HG03175 (cell line): ENCODE data around the gene CLASP1.
"Not testable (repeated sequence)": the region's sequence is repeated elsewhere in the genome, so short reads cannot be mapped to it uniquely, and the experiment has no call there.

ENCODE experiments used
- ATAC-seq: cut with Tn5 transposase; IDR thresholded peaks from one replicate; pipeline ENCODE4 v1.9.1; 2021; ENCODE audit warnings: mild to moderate bottlenecking, moderate library complexity; ENCODE audit not compliant: unreplicated experiment

The CLASP1 gene

DNA sequence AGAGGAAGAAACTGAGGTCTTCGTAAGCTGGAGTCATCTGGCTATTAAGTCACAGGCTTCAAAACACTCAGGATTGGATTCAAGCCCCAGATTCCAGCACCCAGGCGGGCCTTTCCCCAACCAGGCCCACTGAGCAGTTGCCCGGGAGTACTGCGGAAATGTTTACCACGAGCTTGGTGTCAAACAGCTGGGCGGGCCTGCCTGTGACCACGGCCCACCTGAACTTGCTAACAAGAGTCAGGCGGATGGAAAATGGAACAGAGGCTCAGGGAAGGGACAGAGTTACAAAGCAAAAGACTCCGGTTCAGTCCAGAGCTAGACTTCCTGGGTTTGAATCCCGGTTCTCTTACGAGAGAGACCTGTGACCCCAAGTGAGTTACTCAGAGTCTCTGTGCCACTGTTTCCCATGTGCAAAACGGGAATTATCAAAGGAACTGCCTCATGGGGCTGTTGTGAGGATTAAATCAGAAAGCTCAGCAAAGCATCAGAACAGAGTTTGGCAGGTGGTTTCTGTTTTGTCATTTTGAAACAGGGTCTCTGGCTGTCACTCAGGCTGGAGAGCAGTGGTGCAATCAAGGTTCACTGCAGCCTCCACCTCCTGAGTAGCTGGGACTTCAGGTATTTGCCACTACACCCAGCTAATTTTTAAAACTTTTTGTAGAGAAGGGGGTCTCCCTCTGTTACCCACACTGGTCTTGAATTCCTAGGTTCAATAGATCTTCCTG, 315.3 kb downstream of the CLASP1 start:
- ATAC-seq: peak; percentile 72

DNA sequence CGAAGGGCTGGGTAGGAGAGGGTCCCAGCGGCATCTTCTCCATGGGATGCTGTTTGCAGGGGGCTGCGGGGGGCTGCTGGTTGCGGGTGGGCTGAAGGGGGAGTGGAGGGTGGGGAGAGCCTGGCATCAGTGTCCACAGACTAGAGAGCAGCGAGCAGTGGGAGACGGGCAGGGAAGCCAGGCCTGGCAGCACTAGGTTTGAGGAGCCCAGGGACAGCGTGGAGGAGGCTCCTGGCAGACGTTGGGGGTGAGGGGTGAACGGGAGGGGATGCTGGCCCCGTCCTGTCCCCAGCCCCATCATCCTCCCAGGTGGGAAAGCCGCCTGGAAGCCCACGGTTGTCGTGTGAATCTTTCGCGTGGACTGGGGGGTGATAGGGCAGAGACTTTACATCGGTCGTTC, 316.0 kb downstream of the CLASP1 start:
- ATAC-seq: no peak

DNA sequence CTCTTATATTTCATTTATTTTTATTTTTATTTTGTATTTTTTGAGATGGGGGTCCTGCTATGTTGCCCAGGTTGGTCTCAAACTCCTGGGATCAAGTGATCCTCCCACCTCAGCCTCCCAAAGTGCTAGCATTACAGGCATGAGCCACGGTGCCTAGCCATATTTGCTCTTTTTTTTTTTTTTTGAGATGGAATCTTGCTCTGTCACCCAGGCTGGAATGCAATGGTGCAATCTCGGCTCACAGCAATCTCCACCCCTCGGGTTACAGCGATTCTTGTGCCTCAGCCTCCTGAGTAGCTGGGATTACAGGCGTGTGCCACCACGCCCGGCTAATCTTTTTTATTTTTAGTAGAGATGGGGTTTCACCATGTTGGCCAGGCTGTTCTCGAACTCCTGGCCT, 317.9 kb downstream of the CLASP1 start:
- not testable (repeated sequence) for ATAC-seq

DNA sequence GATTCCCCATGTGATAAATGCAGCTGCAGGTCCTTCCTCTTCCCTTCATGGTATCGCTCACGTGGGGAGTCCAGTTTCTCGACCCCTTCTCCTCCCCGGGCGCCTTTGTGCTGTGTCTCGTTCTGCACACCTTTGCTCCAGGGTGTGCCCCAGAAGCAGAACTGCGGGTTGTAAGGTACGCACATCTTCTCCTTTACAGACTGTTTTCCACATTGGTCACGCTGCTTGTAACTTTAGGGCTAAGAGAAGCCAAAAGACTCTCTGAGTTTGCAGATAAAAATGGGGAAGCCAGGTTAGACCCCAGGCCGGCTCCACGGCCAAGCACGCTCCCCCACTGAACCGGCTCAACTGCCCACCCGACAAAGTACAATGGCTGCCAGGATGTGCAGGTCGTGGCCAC, 318.3 kb downstream of the CLASP1 start:
- ATAC-seq: no peak

DNA sequence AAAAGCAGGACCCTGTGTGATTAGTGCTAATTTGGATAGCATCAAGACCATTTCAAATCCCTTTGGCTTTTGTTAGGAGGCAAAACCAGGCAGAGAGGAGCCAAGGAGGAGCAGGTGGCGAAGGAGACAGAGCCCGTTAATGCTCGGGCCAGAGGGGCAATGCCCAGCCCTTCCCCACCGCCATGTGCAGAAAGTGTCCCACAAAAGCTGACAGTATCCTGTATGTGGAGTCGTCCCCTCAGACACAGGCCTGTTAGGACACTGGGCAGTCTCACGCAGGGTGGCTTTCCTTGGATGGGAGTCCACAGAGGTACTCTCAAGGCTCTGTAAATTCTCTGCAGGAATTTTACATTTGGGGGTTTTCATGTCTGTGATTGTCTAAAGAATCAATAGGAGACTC, 319.5 kb downstream of the CLASP1 start:
- ATAC-seq: no peak

DNA sequence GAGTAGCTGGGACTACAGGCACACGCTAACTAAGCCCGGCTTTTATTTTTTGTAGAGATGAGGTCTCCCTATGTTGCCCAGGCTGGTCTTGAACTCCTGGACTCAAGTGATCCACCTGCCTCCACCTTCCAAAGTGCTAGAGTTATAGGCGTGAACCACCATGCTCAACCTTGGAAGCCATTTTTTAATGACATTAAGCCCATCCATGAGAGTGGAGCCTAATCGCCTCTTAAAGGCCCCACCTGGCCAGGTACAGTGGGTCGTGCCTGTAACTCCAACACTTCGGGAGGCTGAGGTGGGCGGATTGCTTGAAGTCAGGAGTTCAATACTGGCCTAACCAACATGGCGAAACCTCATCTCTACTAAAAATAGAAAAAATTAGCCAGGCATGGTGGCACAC, 322.6 kb downstream of the CLASP1 start:
- ATAC-seq: no peak

DNA sequence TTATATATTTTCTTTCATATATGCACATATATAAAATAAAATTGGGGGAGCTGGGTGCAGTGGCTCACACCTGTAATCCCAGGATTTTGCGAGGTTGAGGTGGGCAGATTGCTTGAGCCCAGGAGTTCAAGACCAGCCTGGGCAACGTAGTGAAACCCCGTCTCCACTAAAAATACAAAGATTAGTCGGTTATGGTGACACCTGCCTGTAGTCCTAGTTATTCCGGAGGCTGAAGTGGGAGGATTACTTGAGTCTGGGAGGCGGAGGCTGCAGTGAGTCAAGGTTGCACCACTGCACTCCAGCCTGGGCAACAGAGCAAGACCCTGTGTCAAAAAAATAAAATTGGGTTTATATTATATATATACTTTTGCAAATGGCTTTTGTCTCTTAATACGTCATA, 324.7 kb downstream of the CLASP1 start:
- ATAC-seq: no peak

DNA sequence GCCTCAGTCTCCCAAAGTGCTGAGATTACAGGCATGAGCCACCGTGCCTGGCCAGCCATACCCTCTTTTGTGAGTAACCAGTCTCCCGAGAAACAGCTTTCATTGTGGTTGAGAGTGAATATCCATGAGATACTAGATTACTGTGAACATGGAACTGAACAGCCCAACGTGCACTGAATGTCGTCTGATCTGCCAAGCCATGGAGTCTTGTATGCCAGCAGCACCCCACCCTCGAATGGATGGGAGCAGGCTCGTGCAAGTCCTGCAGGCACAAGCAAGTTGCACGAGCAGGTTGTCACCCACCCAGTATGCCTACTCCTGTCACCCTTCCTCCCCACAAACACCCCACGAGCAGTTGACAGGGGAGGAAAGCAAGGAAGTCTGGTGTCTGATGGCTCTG, 327.8 kb downstream of the CLASP1 start:
- no peak for ATAC-seq

DNA sequence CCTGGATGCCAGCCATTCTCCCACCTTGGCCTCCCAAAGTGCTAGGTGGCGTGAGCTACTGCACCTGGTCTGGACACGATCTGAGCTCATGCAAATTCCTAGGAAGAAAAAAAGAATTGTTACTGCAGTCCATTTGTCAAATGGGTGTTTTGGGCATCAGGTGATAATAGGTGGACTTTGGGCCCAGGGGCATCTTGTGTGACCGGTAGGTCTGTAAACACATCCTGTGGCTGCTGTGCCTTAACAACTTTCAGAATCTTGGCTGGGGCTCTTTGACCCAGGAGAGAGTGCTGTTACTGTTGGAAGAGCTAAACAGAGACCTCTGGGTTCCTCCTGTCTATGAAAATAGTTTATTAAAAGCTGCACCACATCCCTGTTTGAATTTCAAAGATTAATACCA, 329.3 kb downstream of the CLASP1 start:
- no peak for ATAC-seq

DNA sequence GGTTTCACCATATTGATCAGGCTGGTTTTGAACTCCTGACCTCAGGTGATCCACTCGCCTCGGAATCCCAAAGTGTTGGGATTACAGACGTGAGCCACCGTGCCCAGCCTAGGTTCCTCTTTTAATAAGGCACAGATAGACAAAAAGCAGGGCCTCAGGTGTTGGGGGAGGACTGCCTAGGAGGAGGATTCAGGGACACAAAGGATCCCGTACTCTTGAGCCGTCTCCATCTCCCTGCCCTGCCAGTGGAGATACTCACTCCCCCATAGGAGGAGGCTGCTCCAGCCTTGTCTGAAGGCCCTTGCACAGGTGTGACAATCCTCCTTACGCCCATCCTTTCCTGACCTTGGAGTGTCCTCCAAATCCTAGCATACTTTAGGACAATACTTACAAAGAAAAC, 332.3 kb downstream of the CLASP1 start:
- no peak for ATAC-seq

DNA sequence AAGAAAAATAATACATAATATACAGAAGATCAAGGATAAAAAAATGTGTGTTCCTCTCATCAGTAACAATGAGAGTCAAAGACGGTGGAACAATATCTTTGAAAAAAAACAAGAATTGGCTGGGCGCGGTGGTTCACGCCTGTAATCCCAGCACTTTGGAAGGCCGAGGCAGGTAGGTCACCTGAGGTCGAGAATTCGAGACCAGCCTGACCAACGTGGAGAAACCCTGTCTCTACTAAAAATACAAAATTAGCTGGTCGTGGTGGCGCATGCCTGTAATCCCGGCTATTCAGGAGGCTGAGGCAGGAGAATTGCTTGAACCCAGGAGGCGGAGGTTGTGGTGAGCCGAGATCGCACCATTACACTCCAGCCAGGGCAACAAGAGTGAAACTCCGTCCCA, 335.6 kb downstream of the CLASP1 start:
- not testable (repeated sequence) for ATAC-seq

DNA sequence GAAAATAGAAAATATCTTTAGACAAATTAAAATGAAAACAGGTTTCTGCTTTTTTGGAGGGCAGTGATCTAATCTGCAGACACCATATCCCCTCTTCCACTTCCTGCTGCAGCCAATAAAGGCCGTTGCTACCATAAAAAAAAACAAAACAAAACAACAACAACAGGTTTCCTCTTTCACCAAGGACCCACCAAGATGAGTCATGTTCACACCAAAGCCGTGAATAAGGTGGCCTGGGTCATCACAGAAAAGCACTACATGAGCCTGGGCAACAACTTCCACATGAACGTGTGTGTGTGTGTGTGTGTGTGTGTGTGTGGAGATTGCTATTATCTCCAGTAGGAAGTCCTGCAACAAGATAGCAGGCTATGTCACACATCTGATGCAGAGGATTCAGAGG, 339.5 kb downstream of the CLASP1 start:
- peak; percentile 95 for ATAC-seq

DNA sequence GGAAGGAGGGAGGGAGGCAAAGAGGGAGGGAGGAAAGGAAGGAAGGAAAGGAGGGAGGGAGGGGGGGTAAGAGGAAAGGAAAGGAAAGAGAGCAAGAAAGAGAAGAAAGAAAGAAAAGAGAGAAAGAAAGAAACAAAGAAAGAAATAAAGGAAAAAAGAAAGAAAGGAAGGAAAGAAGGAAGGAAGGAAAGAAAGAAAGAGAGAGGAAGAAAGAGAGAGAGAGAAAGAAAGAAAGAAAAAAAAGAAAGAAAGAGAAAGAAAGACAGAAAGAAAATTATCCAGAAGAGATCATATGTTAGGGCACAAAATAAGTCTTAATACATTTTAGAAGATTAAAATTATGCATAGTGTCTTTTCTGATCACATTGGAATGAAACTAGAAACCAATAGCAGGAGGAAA, 339.9 kb downstream of the CLASP1 start:
- ATAC-seq: no peak

DNA sequence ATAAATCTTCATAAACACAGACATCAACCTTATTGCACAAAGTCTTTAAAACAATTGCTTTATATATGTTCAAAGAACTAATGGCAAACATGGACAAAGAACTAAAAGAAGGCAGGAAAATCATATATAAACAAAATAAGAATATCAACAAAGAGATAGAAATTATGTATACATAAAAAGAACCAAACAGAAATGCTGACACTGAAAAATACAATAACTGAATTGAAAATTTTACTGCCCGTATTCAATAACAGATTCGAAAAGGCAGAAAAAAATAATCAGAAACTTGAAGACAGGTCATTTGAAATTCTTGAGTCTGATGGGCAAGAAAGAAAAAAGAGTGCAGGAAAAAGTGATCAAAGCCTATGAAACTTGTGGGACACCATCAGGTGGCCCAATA, 342.2 kb downstream of the CLASP1 start:
- ATAC-seq: no peak

DNA sequence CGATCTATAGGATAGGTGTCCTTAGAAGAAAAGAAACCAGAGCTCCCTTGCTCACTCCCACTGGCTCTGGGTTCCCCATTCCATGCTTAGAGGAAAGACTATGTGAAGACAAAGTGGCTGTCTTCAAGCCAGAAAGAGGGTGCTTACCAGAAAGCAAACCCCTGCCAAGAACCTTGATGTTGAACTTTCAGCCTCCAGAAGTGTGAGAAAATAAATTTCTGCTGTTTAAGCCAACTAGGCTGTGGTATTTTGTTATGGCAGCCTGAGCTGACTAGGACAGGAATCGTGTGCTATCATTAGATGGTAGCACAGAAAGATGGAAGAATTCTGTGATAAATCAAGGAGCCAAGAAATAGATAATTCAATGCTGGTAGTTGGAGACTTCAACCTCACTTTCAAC, 344.3 kb downstream of the CLASP1 start:
- no peak for ATAC-seq

DNA sequence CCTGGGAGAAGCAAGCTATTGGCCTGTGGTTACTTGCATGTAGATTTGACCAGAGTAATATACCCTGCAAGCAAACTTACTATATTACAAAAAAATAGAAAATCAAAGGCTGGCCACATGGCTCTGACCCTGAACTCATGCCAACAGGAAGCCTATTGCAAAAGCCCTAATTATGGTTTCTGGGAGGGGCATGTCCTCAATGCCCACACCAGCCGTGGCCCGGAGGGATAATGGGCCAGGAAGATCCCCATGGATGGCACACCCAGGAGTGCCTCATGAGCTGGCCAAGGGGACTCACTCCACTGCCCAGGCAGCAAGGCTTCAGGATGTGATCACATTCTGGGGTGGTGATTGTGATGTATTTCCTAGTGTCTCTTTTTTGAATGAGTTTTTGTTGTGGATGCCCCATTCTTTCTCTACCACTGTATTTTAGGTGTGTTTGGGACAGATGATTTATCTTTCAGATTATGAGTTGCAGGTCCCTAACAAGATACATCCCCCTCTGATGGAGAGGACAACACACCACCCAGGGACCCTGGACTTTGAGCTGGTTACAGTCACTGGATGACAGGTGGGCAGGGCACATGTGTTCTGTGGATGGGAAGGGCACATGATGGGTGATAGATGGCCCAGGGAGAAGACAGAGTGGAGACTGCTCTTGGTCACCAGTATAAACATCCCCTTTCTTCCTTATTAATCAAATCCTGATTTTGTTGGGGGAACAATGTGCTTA, 345.6 kb downstream of the CLASP1 start:
- no peak for ATAC-seq

DNA sequence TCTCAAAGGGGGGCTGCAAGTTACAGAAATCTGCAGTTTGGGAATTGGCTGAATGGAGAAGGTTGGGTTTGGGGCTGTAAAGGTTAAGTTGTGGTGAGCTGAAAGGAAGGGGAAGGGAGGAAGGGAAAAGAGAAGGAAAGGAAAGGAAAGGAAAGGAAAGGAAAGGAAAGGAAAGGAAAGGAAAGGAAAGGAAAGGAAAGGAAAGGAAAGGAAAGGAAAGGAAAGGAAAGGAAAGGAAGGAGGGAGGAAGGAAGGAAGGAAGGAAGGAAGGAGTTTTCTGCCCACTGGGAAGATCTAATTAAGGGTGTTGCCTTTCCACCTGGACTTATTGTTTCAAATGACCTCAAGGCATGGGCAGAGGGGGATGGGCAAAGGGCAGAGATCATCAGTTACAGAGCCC, 348.1 kb downstream of the CLASP1 start:
- ATAC-seq: not testable (repeated sequence)

DNA sequence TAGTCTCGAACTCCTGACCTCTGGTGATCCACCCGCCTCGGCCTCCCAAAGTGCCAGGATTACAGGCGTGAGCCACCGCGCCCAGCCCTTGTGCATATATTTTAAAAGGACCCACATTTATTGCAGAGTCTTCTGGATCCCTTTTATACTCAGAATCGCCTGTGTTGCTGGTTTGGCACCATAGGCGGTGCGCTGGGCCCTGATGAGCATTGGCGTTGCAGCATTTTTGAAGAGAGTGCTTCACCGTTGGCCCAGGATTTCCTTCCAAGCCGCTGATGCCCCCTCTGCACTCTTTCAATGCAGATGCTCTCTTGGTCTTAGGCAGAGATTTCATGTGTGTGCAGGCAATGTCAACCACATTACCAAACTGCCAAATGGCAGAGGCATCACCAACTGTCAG, 350.8 kb downstream of the CLASP1 start:
- ATAC-seq: no peak

DNA sequence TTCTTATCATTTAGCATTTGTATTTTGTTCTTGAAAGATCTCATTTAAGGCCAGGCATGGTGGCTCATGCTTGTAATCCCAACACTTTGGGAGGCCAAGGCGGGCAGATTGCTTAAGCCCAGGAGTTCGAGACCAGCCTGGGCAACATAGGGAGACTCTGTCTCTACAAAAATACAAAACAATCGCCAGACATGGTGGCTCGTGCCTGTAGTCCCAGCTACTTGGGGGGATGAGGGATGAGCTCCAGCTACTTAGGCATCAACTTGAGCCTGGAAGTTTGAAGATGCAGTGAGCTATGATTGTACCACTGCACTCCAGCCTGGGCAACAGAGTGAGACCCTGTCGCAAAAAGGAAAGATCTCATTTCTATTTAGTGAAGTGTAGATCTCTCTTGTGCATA, 351.4 kb downstream of the CLASP1 start:
- ATAC-seq: not testable (repeated sequence)

DNA sequence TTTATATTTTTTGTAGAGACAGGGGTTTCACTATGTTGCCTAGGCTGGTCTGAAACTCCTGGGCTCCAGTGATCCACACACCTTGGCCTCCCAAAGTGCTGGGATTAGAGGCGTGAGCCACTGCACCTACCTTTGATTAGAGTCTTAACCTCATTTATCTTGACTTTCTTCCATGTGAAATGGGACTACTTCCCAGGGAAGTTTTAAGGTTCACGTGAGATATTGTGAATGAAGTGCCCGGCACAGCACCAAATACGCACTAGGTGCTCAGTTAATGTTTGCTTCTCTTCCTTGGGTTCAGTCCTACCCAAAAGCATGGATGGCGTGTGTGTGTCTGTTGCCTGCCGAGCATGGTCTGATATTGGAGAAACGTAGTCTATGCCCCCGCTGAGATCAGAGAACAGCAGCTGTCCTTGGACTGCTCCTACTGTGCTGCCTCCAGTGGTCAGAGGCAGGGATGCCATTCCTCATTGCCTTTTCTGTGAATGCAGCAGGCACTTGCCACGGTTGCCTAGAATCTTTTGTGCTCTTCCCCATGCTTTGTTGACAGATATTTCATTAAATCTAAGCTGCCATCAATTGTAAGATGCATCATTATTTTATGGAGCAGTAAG, 351.9 kb downstream of the CLASP1 start:
- ATAC-seq: peak; percentile 70

DNA sequence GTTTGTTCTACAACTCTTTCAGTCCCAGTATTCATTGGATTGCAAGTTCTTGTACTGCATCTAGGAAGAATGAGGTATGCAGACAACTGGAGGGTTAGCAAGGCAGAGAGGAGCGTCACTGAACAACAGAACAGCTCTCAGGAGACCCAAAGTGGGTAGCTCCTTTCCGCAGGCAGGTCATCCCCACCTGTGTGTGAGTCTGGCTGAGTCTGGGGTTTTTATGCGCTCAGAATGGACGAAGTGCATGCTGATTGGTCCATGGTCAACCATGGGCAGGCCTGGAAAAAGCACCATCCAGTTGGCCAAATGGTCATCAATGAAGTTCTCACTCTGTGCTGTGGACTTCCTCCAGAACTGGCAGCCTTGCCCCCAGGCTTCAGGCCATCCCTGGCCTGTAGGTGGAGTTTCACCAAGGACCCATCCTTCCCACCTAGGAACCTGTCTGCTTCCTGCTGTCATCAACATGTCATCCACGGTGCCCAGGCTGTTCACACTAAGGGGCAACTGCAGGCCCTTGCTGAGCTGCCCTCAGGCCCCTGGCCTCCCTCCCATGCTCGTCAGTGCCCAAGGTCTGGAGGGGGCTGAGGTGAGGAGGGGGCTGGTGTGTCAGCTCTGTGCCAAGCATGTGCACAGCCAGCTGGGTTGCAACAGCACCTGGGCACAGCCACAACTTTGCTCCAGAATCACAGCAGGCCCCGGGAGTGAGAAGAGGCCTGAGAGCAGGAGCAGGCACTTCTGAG, 353.2 kb downstream of the CLASP1 start:
- ATAC-seq: no peak
